ENCODE data around the gene GALNT10.

The GALNT10 gene

GRCh38 chr5:154406826-154407225, 216.3 kb downstream of the GALNT10 start:
- no peak for DNase-seq (ENCODE audit: low read depth in 2 of 2)
- TF ChIP-seq CTCF (IDR thresholded peaks at IDR 0.05; ENCODE audit: low read depth, low read length) = no peak
- no peak overlapping the region for H3K4me3 ChIP-seq (replicated peaks in 1 of 2; ENCODE audit: low read depth in 2 of 2, low read length in 2 of 2)

GRCh38 chr5:154408811-154409210, 218.3 kb downstream of the GALNT10 start:
- TF ChIP-seq CTCF (IDR thresholded peaks at IDR 0.05; ENCODE audit: low read depth, low read length) = no peak

GRCh38 chr5:154409230-154409840, 218.8 kb downstream of the GALNT10 start:
- no peak overlapping the region for H3K4me3 ChIP-seq (replicated peaks in 1 of 2; ENCODE audit: low read depth in 2 of 2, low read length in 2 of 2)
- TF ChIP-seq CTCF (IDR thresholded peaks at IDR 0.05; ENCODE audit: low read depth, low read length) = no peak
- DNase-seq (ENCODE audit: low read depth in 2 of 2) = no peak

More at GRCh38 chr5:154408811-154409210, 218.3 kb downstream of the GALNT10 start:
- no peak overlapping the region for H3K4me3 ChIP-seq (replicated peaks in 1 of 2; ENCODE audit: low read depth in 2 of 2, low read length in 2 of 2)
- DNase-seq (ENCODE audit: low read depth in 2 of 2) = no peak

- DNase-seq (ENCODE audit: low read depth in 2 of 2) = no peak
- no peak for TF ChIP-seq CTCF (IDR thresholded peaks at IDR 0.05; ENCODE audit: low read depth, low read length)
These were observed 219.5 kb downstream of the GALNT10 start for GRCh38 chr5:154410008-154410407.

GRCh38 chr5:154410786-154411185, 220.3 kb downstream of the GALNT10 start:
- no peak for DNase-seq (ENCODE audit: low read depth in 2 of 2)
- no peak for TF ChIP-seq CTCF (IDR thresholded peaks at IDR 0.05; ENCODE audit: low read depth, low read length)
- no peak overlapping the region for H3K4me3 ChIP-seq (replicated peaks in 1 of 2; ENCODE audit: low read depth in 2 of 2, low read length in 2 of 2)

More at GRCh38 chr5:154410008-154410407, 219.5 kb downstream of the GALNT10 start:
- H3K4me3 ChIP-seq (replicated peaks in 1 of 2; ENCODE audit: low read depth in 2 of 2, low read length in 2 of 2) = no peak overlapping the region

GRCh38 chr5:154411338-154411737, 220.8 kb downstream of the GALNT10 start:
- TF ChIP-seq CTCF (IDR thresholded peaks at IDR 0.05; ENCODE audit: low read depth, low read length) = no peak
- no peak overlapping the region for H3K4me3 ChIP-seq (replicated peaks in 1 of 2; ENCODE audit: low read depth in 2 of 2, low read length in 2 of 2)
- DNase-seq (ENCODE audit: low read depth in 2 of 2) = no peak

- DNase-seq (ENCODE audit: low read depth in 2 of 2) = no peak
- no peak overlapping the region for H3K4me3 ChIP-seq (replicated peaks in 1 of 2; ENCODE audit: low read depth in 2 of 2, low read length in 2 of 2)
- TF ChIP-seq CTCF (IDR thresholded peaks at IDR 0.05; ENCODE audit: low read depth, low read length) = no peak
These were observed 221.8 kb downstream of the GALNT10 start for GRCh38 chr5:154412316-154412715.

Measured in cardiac fibroblast (primary cell).